Adipocyte (in vitro differentiated cells): ENCODE results near the gene GALNT17.

Experiments
- DNase-seq: peaks from one replicate; pipeline ENCODE4 v3.0.0-alpha.2; 2015; ENCODE audit warnings: low read depth
- H3K27me3 ChIP-seq: replicated peaks from 2 replicates; pipeline ENCODE4 v1.7.0; 2013; ENCODE audit warnings: mild to moderate bottlenecking, low read length, moderate library complexity; ENCODE audit not compliant: control insufficient read depth, insufficient read depth
- H3K36me3 ChIP-seq: 2 replicates; pipeline ENCODE4 v1.7.0; 2013; ENCODE audit warnings: low read length, mild to moderate bottlenecking, moderate library complexity; ENCODE audit not compliant: control insufficient read depth, insufficient read depth, severe bottlenecking
- H3K4me1 ChIP-seq: 2 replicates; pipeline ENCODE4 v1.7.0; 2013; ENCODE audit warnings: mild to moderate bottlenecking, low read length, moderate library complexity; ENCODE audit not compliant: control insufficient read depth, insufficient read depth
- H3K4me3 ChIP-seq: 2 replicates; pipeline ENCODE4 v1.7.0; 2013; ENCODE audit warnings: mild to moderate bottlenecking, low read length, moderate library complexity
- H3K9ac ChIP-seq: 2 replicates; pipeline ENCODE4 v1.7.0; 2013; ENCODE audit warnings: mild to moderate bottlenecking, low read length, moderate library complexity
- H3K9me3 ChIP-seq: 2 replicates; pipeline ENCODE4 v1.7.0; 2013; ENCODE audit warnings: mild to moderate bottlenecking, low read length, moderate library complexity; ENCODE audit not compliant: control insufficient read depth

GALNT17 gene

DNA sequence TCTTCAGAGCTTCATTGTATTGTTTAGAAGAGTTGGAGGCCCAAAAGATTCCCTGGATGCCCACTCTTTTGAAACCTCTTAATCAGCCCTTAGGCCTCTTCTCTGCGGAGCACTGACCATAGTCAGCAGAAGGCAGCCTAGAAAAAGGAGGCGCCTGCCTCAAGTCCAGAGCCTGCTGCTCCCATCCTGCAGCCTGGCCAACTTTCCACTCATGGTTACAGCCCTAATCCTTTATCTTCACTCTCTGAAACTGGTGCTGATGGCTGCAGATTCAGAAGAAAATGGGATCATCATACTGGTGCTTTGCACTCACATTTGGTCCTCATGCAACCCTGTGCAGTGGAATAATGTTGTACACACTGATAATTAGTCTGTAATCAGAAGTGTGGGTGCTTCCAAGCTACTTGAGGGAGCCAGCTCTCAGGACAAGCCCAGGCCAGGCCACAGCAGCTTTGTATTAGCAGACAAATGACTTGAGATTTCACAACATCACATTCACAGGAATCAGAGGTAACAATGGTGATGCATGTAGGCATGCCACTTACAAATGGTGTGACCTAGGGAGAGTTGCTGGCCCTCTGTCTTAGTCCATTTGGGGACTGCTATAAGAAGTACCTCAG is 272.9 kb downstream of the GALNT17 start:
- Histone ChIP-seq H3K36me3 (no peaks in the 10 kb centered on the region), H3K27me3 (no peaks in the 10 kb centered on the region), H3K4me1 (peaks cover 9% of the 10 kb centered on the region), H3K9ac (no peak overlapping the region), H3K4me3 (no peak overlapping the region), H3K9me3 (no peaks in the 10 kb centered on the region)
- DNase-seq = no peak

DNA sequence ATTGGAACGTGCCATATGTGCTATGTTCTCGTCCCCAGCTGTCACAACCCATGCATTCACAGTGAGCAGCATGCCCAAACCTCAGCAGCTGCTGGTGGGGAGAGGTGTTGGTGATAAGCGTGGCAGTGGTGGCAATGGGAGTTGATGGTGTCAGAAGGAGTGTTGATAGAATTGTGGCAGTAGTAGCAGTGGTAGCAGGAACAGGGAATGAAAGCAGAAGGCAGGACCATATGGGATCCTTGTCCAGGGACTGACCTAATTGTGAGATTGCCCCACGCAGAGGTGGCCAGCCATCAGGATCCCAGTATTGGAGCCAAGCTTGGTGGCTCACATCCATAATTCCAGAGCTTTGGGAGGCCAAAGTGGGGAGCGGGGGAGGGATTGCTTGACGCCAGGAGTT is 276.3 kb downstream of the GALNT17 start:
- Histone ChIP-seq H3K36me3 (no peaks in the 10 kb centered on the region), H3K9ac (no peak overlapping the region), H3K4me1 (peaks cover 7% of the 10 kb centered on the region), H3K27me3 (no peaks in the 10 kb centered on the region), H3K4me3 (no peak overlapping the region), H3K9me3 (no peaks in the 10 kb centered on the region)
- no peak for DNase-seq

DNA sequence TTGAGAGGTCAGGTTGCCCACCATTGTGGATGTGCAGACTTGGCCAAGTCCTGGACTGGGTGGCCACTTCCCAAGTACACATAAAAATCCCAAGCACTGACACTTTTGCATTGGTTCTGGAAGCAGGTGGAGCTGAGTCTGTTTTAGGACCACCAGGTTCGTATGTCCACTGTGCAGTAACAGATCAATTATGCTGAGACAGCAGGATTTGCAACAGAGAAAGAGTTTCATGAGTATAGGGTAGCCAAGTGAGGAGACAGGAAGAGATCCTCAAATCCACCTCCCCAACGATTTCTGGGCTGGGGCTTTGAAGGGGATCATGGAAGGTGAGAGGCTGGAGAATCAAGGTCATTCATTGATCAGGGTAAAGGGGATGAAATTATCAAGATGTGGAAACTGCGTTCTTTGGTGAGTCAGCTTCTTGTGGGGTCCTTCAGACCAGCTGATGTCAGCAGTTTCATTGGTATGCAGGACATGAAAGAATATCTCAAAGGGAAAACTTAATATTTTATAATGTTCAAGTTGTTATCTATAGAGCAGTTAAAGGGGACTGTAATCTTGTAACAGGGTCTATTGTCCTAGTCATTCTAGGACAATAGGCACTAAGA is 277.7 kb downstream of the GALNT17 start:
- no peak overlapping the region for H3K9ac ChIP-seq
- no peak for DNase-seq
- no peaks in the 10 kb centered on the region for H3K27me3 ChIP-seq
- H3K9me3 ChIP-seq = no peaks in the 10 kb centered on the region
- no peaks in the 10 kb centered on the region for H3K36me3 ChIP-seq
- H3K4me3 ChIP-seq = no peak overlapping the region
- H3K4me1 ChIP-seq = no peaks in the 10 kb centered on the region

DNA sequence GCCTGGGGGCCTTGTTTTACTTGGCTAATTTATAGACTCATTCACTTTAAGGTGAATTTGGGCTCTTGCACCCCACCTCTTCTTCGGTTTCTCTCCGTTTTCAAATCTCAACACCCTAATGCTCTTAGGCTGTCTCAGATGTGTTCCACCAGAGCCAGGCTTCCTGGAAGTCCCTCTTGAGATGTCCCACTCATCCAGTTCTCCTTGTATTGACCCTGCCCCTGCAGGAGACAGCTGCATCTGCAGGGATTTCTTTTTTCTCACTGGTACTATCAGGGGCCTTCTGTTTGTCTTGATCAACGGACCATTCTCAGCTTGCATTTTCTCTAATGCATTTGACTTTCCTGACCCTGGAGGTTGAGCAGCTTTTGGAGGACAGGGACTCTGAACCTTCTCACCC is 279.5 kb downstream of the GALNT17 start:
- Histone ChIP-seq H3K9me3 (no peaks in the 10 kb centered on the region), H3K9ac (no peak overlapping the region), H3K4me1 (no peaks in the 10 kb centered on the region), H3K27me3 (no peaks in the 10 kb centered on the region), H3K4me3 (no peak overlapping the region), H3K36me3 (no peaks in the 10 kb centered on the region)
- DNase-seq = no peak

DNA sequence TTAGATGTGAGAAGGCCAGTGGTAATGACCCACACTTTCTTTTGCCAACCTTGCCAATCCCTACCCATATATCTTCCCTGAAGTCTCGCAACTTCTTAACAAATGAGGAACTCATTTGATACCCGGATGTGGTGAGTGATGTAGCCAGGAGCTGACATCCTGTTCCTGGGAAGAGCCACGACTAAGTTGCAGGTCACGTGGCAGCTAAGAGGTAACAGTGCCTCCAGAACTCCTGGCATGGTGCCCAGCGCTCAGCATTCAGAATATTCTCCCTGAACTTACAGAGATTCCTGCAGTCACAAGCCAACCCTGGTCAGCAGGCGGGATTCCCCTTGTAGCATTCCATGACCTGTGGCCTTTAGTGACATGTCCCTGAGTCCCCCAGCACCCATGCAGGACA is 282.5 kb downstream of the GALNT17 start:
- H3K27me3 ChIP-seq = no peaks in the 10 kb centered on the region
- no peak overlapping the region for H3K9ac ChIP-seq
- H3K36me3 ChIP-seq = no peaks in the 10 kb centered on the region
- H3K4me1 ChIP-seq = no peaks in the 10 kb centered on the region
- DNase-seq = no peak
- no peaks in the 10 kb centered on the region for H3K9me3 ChIP-seq
- no peak overlapping the region for H3K4me3 ChIP-seq

DNA sequence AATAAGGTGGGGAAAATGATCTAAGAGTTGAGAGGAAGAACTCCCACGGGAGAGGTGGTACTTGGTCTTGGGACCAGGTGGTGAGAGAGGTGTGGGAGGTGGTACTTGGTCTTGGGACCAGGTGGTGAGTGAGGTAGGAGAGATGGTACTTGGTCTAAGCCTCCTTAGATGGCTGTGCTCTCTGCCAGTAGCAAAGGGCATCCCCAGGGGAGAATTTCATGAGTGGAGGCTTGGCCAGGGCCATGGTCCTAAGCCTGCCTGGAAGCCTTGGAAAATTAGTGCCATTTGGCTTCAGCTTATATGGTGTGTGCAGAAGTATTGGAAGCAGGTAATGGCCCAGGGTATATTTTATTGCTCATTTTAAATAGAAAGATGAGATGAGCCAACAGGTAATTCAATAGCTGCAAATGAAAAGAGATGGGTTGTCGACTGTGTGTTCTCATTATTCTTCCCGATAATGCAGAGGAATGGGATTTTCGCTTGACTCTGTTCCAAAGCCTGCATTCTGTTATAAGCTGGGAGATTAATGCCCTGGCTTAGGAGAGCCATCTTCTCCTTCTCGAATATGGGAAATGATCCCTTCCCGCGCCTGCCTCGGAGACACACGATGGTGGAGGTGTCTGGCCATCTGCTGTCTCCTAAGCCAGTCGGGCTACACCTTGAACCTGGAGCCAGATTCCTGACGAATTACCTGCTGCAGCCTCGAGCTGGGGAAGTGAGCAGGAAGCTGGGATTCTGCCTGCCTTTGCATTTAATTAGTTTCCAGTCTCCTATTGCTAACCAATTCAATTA is 287.8 kb downstream of the GALNT17 start:
- no peak overlapping the region for H3K9ac ChIP-seq
- no peaks in the 10 kb centered on the region for H3K27me3 ChIP-seq
- no peak overlapping the region for H3K4me3 ChIP-seq
- no peaks in the 10 kb centered on the region for H3K36me3 ChIP-seq
- H3K9me3 ChIP-seq = no peaks in the 10 kb centered on the region
- no peak for DNase-seq
- peaks cover 10% of the 10 kb centered on the region for H3K4me1 ChIP-seq

DNA sequence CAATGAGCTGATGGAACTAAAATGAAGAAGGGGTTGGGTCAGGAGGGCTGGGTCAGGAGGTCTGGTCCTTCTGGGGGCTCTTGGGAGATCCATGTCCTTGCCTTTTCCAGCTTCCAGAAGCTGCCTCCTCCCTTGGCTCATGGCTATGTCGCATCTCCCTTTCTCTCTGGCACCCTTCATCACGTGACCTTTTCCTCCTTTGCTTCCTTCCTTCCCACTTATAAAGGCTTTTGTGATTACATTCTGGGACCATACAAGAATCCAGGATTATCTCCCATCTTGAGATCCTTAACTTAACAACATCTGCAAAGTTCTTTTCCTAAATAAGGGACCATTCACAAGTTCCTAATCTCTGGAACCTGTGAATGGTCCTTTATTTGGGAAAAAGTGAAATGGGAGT is 290.2 kb downstream of the GALNT17 start:
- DNase-seq = no peak
- H3K9ac ChIP-seq = no peak overlapping the region
- H3K27me3 ChIP-seq = no peaks in the 10 kb centered on the region
- H3K9me3 ChIP-seq = no peaks in the 10 kb centered on the region
- peaks cover 14% of the 10 kb centered on the region for H3K4me1 ChIP-seq
- H3K4me3 ChIP-seq = no peak overlapping the region
- H3K36me3 ChIP-seq = no peaks in the 10 kb centered on the region

DNA sequence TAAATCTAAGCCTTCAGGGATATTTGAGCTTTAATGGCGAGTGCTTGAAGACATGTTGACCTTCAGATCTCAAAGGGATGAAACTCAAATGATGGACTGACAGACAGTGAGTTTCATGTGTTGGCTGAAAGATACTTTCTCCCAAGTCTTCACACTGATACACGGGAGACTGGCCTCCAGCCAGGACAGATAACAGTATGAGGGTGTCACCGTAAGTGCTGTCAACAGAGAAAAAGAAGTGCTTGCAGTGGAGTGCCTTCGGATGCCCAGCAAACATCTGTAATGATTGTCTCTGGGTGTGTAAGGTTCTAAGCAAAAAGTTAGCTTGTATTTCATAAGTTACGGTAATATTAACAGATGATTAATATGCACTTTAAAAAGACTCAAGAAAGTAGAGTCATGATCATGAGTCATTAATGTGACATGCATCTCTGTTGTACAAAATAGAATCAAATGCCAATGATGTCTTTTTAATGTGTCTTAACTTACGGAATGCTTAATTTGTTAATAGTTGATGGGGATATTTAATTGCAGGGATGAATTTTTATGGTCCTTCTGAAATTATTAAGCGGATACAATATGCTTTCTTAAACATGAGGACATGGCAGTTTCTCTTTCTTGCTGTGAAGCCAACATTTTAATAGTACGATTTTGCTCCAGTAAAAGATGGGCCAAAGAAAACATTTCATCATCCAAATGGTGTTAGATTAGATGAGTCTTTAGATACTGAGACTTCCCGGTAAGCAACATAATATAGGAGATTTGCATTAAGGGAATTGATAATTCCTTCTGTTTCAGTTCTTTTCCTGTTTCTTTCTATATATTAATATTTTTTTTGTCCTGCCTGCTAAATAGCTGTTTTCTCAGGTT is 292.5 kb downstream of the GALNT17 start:
- H3K4me1 ChIP-seq = peaks cover 21% of the 10 kb centered on the region
- DNase-seq = no peak
- H3K4me3 ChIP-seq = peak overlapping the region; percentile 15
- H3K36me3 ChIP-seq = no peaks in the 10 kb centered on the region
- no peaks in the 10 kb centered on the region for H3K9me3 ChIP-seq
- H3K27me3 ChIP-seq = no peaks in the 10 kb centered on the region
- no peak overlapping the region for H3K9ac ChIP-seq

DNA sequence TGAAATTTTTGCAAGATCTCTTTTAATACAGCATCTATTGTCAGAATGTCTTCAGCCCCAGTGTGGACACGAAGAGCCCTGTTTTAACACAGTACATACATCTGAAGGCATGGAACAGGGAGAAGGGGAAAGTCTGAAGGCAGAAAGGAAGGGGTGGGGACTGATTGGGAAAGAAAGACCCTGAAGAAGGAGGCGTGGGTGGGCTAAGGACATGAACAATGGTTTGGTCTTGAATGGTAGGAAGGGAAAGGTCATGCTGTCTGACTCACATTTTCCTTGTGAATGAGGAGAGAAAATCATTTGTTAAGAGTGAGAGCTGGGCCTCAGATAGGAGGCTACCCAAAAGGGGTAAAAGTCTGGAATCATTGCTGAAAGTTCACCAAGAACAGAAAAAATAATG is 297.1 kb downstream of the GALNT17 start:
- Histone ChIP-seq H3K36me3 (no peaks in the 10 kb centered on the region), H3K9ac (no peak overlapping the region), H3K4me3 (no peak overlapping the region), H3K27me3 (no peaks in the 10 kb centered on the region), H3K9me3 (no peaks in the 10 kb centered on the region), H3K4me1 (peaks cover 22% of the 10 kb centered on the region)
- no peak for DNase-seq

DNA sequence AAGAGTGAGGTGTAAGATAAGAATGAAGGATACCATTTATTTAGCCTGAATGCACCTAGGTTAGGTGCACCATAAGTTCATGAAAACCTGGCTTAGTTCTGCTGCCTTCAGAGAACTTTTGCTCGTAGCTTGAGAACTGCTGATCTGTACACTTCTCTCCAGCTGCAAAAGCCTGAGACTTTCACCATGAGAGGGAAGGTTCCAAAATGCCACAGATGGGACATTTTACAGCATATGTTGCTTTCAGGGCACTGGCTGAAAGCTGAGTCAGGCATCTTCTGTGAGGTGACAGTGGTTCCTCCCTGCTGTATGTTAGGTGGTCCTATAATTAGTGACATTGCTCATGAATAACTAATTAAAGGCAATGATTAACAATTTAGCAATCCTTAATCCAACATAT is 298.3 kb downstream of the GALNT17 start:
- no peaks in the 10 kb centered on the region for H3K36me3 ChIP-seq
- no peak for DNase-seq
- no peak overlapping the region for H3K4me3 ChIP-seq
- H3K9ac ChIP-seq = no peak overlapping the region
- no peaks in the 10 kb centered on the region for H3K9me3 ChIP-seq
- no peaks in the 10 kb centered on the region for H3K27me3 ChIP-seq
- peaks cover 11% of the 10 kb centered on the region for H3K4me1 ChIP-seq

DNA sequence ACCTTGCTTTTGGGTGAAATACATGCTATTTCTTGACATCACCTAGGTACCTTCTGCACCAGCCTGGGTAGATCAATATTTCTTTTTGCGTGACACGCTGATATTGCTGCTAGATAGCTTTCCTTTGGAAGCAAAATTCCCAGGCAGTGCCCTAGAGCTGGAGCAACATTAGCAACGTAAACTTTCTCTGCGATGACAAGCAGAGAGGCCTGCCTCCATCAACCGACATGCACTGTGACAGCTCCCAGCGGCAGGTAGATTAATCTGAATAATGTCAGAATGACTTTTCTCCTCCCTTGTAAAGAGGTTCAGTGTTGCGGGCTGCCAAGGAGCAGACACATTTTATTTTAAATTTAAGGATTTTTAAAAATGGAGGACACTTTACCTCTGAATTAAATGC is 307.4 kb downstream of the GALNT17 start:
- peaks cover 7% of the 10 kb centered on the region for H3K4me1 ChIP-seq
- H3K9ac ChIP-seq = no peak overlapping the region
- DNase-seq = no peak
- H3K27me3 ChIP-seq = no peaks in the 10 kb centered on the region
- H3K36me3 ChIP-seq = no peaks in the 10 kb centered on the region
- no peak overlapping the region for H3K4me3 ChIP-seq
- no peaks in the 10 kb centered on the region for H3K9me3 ChIP-seq
